ENCODE measurements around the gene DNAI2. TPM values are rescaled to one million over a fixed set of nuclear protein-coding genes. Genes with fewer than 3 reads are reported as not detected.

The DNAI2 gene
- total and polyA plus RNA-seq, 8 donors, result not detected

DNA sequence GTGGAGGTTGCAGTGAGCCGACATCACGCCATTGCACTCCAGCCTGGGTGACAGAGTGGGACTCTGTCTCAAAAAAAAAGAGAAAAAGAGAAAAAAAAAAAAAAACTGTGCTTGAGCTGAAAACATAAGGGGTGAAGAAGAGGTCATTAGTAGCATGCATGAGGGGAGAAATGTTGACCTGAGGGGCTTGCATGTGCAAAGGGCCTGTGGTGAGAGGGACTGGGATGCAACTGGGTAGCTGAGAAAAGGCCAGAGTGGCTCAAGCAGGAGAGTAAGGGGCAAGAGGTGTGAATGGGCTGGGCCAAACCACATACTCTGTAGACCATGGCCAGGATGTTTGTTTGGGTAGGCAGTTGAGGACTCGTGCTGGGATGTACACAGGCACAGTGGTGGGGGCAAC, 55.3 kb downstream of the DNAI2 start:
- TF ChIP-seq POLR2AphosphoS5 (IDR thresholded peaks at IDR 0.05), result no peak
- TF ChIP-seq, protein P1, sequence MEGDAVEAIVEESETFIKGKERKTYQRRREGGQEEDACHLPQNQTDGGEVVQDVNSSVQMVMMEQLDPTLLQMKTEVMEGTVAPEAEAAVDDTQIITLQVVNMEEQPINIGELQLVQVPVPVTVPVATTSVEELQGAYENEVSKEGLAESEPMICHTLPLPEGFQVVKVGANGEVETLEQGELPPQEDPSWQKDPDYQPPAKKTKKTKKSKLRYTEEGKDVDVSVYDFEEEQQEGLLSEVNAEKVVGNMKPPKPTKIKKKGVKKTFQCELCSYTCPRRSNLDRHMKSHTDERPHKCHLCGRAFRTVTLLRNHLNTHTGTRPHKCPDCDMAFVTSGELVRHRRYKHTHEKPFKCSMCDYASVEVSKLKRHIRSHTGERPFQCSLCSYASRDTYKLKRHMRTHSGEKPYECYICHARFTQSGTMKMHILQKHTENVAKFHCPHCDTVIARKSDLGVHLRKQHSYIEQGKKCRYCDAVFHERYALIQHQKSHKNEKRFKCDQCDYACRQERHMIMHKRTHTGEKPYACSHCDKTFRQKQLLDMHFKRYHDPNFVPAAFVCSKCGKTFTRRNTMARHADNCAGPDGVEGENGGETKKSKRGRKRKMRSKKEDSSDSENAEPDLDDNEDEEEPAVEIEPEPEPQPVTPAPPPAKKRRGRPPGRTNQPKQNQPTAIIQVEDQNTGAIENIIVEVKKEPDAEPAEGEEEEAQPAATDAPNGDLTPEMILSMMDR (IDR thresholded peaks at IDR 0.05), result no peak
- TF ChIP-seq EP300 (IDR thresholded peaks at IDR 0.05), result no peak
- no peak for TF ChIP-seq POLR2A (IDR thresholded peaks at IDR 0.05)
- no peak for DNase-seq
- H3K27me3 ChIP-seq, result peaks cover 0 to 61% (median 32%) of the 10 kb centered on the region in 3 donors
- WGBS, 5 donors, result 58 to 81% (median 68%) methylated on average over 3 of the region's 3 CpGs
- H3K36me3 ChIP-seq, result no peaks in the 10 kb centered on the region
- H3K4me3 ChIP-seq, result no peak overlapping the region
- intact Hi-C loops (cut with DNase I; ENCODE audit: low total_unique reads), result no loop called here
- peaks cover 14 to 24% (median 18%) of the 10 kb centered on the region in 4 donors for H3K4me1 ChIP-seq
- H3K27ac ChIP-seq, result no peak overlapping the region
- peaks cover 0 to 5% (median 0%) of the 10 kb centered on the region in 4 donors for H3K9me3 ChIP-seq

DNA sequence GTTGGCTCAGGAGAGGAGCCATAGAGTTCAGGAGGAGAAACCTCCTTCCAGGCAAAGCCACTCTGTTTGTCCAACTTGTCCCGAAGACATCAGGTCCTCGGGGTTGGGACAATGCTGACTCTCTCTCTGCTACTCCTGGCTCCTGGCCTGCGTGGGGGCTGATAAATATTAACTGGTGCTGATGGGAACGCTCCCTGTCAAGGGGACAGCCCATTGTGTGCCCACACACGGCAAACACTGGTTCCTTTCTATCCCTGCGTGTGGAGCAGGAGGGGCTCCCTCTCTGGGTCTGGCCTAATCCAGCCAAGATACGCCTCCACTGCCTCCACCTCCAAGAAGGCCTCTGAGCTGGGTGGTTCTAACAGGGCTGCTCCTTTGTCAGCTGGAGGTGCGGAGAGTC, 56.4 kb downstream of the DNAI2 start:
- Histone ChIP-seq H3K9me3 (peaks cover 0 to 7% (median 0%) of the 10 kb centered on the region in 4 donors), H3K36me3 (no peaks in the 10 kb centered on the region), H3K27ac (no peak overlapping the region), H3K4me1 (peaks cover 14 to 17% (median 16%) of the 10 kb centered on the region in 4 donors), H3K27me3 (peaks cover 0 to 53% (median 26%) of the 10 kb centered on the region in 3 donors), H3K4me3 (no peak overlapping the region)
- intact Hi-C loops (cut with DNase I; ENCODE audit: low total_unique reads), result no loop called here
- TF ChIP-seq, protein P1 (IDR thresholded peaks at IDR 0.05), result no peak
- TF ChIP-seq POLR2AphosphoS5 (IDR thresholded peaks at IDR 0.05), result no peak
- TF ChIP-seq POLR2A (IDR thresholded peaks at IDR 0.05), result no peak
- 36 to 58% (median 46%) methylated on average over 5 to 8 of the region's 8 CpGs for WGBS, 5 donors
- DNase-seq, result no peak

DNA sequence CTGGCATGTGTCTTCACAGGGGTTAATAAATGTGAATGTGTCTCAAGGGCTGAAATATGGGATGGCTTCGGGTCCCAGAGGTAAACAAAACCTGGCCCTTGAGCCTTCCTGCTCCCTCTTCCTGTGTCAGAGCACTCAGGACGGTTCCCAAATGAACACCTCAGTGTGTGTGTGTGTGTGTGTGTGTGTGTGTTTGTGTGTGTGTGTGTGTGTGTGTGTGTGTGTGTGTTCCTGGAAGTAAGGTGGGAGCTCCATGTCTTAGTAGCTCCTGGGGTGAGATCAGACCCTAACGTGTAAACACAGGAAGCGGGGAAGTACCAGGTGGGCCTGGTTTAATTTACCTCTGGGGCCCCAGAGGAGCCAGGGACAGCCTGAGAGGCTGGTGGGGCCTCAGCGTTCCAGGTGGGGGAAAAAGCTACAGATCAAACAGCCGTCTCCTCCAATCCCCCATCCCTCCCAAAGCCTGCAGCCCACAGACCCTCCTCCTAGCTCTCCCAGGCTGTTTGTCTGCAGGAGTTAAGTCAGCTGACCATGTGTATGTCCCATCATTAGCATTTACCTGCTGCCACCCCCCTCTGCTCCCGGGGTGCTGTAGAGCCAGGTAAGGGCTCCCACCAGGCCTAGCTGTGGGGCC, 58.1 kb downstream of the DNAI2 start:
- Histone ChIP-seq H3K4me1 (peaks cover 0 to under 1% (median 0%) of the 10 kb centered on the region in 4 donors), H3K9me3 (peaks cover 0 to 7% (median 0%) of the 10 kb centered on the region in 4 donors), H3K36me3 (no peaks in the 10 kb centered on the region), H3K4me3 (no peak overlapping the region), H3K27ac (no peak overlapping the region), H3K27me3 (peaks cover 0 to 37% (median 10%) of the 10 kb centered on the region in 3 donors)
- DNase-seq, result no peak
- 46 to 61% (median 51%) methylated on average over 7 of the region's 7 CpGs for WGBS, 5 donors
- intact Hi-C loops (cut with DNase I; ENCODE audit: low total_unique reads), result no loop called here
- TF ChIP-seq POLR2AphosphoS5 (IDR thresholded peaks at IDR 0.05) (no peak), EP300 (IDR thresholded peaks at IDR 0.05) (no peak), POLR2A (IDR thresholded peaks at IDR 0.05) (no peak)
- TF ChIP-seq, protein P1 (IDR thresholded peaks at IDR 0.05), result no peak

DNA sequence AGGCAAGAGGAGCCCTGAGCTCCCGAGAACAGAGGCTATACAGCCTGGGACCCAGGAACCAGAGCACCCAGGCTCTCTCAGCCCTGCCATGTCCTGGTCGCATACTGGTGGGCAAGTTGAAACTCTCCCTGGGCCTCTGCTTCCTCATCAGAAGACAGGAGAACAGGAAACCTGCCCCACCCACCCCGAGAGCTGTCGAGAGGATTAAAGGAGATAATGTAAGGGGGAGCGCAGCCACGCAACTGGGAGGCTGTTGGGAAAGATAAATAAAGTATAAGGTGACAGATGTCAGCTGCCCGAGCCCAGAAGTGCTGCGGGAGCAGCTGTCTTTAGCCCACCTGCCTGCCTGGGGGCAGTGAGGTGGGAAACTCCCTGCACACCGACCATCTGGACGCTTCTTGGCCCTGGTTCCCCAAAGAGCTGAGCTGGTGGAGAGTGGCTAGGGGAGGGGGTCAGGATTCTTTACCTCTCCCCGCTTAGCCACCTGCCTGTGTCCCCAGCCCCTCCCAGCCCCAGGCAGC, 58.8 kb downstream of the DNAI2 start:
- peak in 1 of 2 donors; percentile 45 for DNase-seq
- TF ChIP-seq POLR2AphosphoS5 (IDR thresholded peaks at IDR 0.05) (no peak), POLR2A (IDR thresholded peaks at IDR 0.05) (no peak), EP300 (IDR thresholded peaks at IDR 0.05) (no peak)
- TF ChIP-seq, protein P1 (IDR thresholded peaks at IDR 0.05), result no peak
- H3K4me1 ChIP-seq, result no peaks in the 10 kb centered on the region
- no peaks in the 10 kb centered on the region for H3K36me3 ChIP-seq
- no peak overlapping the region for H3K4me3 ChIP-seq
- WGBS, 5 donors, result 19 to 25% (median 24%) methylated on average over 10 to 11 of the region's 11 CpGs
- H3K27ac ChIP-seq, result no peak overlapping the region
- peaks cover 0 to 38% (median 15%) of the 10 kb centered on the region in 3 donors for H3K27me3 ChIP-seq
- intact Hi-C loops (cut with DNase I; ENCODE audit: low total_unique reads), result no loop called here
- H3K9me3 ChIP-seq, result peaks cover 0 to 7% (median 0%) of the 10 kb centered on the region in 4 donors

Measured in stomach (tissue), 9 donors.